Upper lobe of left lung (tissue), 6 donors: ENCODE measurements around the gene CEACAM18. TPM values are rescaled to one million over a fixed set of nuclear protein-coding genes. Genes with fewer than 3 reads are reported as not detected.
A peak's percentile ranks its signal among the peaks of the same experiment; 100 is the strongest.

ENCODE experiments used
- ATAC-seq, 2 donors: fragments of 200-7000 bp; cut with Tn5 transposase; one replicate each; pipeline ENCODE4 v1.9.1; 2022; ENCODE audit warnings: mild to moderate bottlenecking in 2 of 2, moderate library complexity in 2 of 2; ENCODE audit not compliant: low FRiP score in 2 of 2
- DNase-seq, 2 donors: peaks; one replicate each; pipeline ENCODE4 v3.0.0-alpha.2; 2019 to 2020
- H3K27ac ChIP-seq, 4 donors: fragments of 200-600 bp; sonication (generic); one replicate each; pipeline ENCODE4 v1.5.1; 2016 to 2019
- H3K27me3 ChIP-seq, 4 donors: fragments of 200-600 bp; sonication (generic); one replicate each; pipeline ENCODE4 v1.5.1; 2017 to 2019
- H3K36me3 ChIP-seq, 4 donors: fragments of 200-600 bp; sonication (generic); one replicate each; pipeline ENCODE4 v1.5.1; 2016 to 2019
- H3K4me1 ChIP-seq, 4 donors: fragments of 200-600 bp; sonication (generic); one replicate each; pipeline ENCODE4 v1.5.1; 2018 to 2019
- H3K4me3 ChIP-seq, 4 donors: fragments of 200-600 bp; sonication (generic); one replicate each; pipeline ENCODE4 v1.5.1; 2017 to 2019; ENCODE audit warnings: mild to moderate bottlenecking in 2 of 4, moderate library complexity in 1 of 4
- H3K9me3 ChIP-seq, 4 donors: fragments of 200-600 bp; sonication (generic); one replicate each; pipeline ENCODE4 v1.5.1; 2018 to 2019
- EP300 ChIP-seq, 4 donors: sonication (generic); formaldehyde crosslinking; IDR thresholded peaks; one replicate each; pipeline ENCODE4 v1.5.1; 2017; ENCODE audit warnings: antibody characterized with exemption in 4 of 4, control low read depth in 2 of 4
- POLR2A ChIP-seq, 4 donors: fragments of 450-650 bp; IDR thresholded peaks; one replicate each; pipeline ENCODE4 v1.5.1; 2016 to 2017; ENCODE audit warnings: antibody characterized with exemption in 4 of 4, mild to moderate bottlenecking in 2 of 4
- POLR2AphosphoS5 ChIP-seq, 2 donors: sonication (generic); formaldehyde crosslinking; IDR thresholded peaks; one replicate each; pipeline ENCODE4 v1.5.1; 2017; ENCODE audit warnings: antibody characterized with exemption in 2 of 2
- WGBS, 2 donors: methylation state at CpG; one replicate each; pipeline ENCODE4 v1.1.5; 2017 to 2018; 5-methylcytosine and 5-hydroxymethylcytosine counted together
- total RNA-seq, 6 donors: library from RNA; depleted of rRNA in 4 of 6; stranded (reverse); fragments of >200 nt in 4 of 6; gene quantifications; one replicate each; pipeline versions ENCODE4 v1.1.0 to v1.2.1, GENCODE V29; 2016 to 2021
- TF ChIP-seq, protein P1 (sequence below), 6 experiments: fragments of 450-650 bp in 4 of 6; fragments of 200-600 bp in 2 of 6; sonication (generic) in 2 of 6; IDR thresholded peaks; one replicate each; pipeline ENCODE4 v1.5.1; 2016 to 2019; ENCODE audit warnings: antibody characterized with exemption in 6 of 6
- donor health status: DM: no; HTN: no; CAD: no; lungs with moderate emphysema.
- donor health status: DM: no; HTN: yes; CAD: no; lungs with severe emphysema.

CEACAM18 gene
- total RNA-seq, 6 donors from 2014 or later: not detected

DNA sequence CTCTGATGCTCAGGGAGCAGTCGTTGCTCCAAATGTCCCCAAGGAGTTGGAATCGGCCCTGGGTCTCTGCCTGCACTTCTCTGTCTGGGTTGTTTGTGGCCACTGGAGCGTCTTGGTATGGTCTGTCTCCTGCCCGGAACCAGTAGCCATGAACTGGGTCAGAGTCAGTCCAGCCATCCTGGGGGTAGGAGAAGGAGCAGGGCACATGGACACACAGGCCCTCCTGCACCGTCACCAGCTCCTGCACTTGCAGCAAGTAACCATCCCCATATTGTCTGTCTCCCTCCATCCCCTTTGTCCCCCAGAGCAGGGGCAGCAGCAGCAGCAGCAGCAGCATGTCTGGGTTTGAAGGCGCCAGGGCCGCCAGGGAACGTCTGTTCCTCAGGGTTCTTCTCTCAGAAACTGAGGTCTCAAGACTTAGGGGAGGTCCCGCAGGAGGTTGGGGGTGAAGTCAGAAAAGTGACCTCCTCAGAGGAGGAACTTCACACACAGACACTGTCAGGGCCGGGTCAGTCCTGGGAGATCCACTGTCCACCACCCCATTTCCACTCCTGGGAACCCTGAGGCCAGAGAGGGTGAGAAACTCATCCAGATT lies 20.2 kb upstream of the CEACAM18 start, which contains the start of gene SIGLEC8:
SIGLEC8 (minus strand) TSS at position 404 of the 595 bp plus-strand sequence; CDS start at position 337, 67 bp downstream.
- Histone ChIP-seq H3K27me3 (peaks cover 0 to 4% (median 0%) of the 10 kb centered on the region in 4 donors), H3K4me3 (no peak within 1 kb of the TSS), H3K36me3 (no peaks in the 10 kb centered on the region), H3K27ac (peak within 1 kb of the TSS in 1 of 4 donors; percentile 63), H3K9me3 (no peaks in the 10 kb centered on the region), H3K4me1 (peaks cover 0 to 18% (median 3%) of the 10 kb centered on the region in 4 donors)
- 69 to 82% methylated on average over 10 of the region's 10 CpGs for WGBS, 2 donors
- ATAC-seq: no peak
- DNase-seq: no peak
- TF ChIP-seq EP300 (IDR thresholded peaks at IDR 0.05) (no peak), POLR2AphosphoS5 (IDR thresholded peaks at IDR 0.05) (no peak), POLR2A (IDR thresholded peaks at IDR 0.05) (no peak)
- TF ChIP-seq, protein P1, sequence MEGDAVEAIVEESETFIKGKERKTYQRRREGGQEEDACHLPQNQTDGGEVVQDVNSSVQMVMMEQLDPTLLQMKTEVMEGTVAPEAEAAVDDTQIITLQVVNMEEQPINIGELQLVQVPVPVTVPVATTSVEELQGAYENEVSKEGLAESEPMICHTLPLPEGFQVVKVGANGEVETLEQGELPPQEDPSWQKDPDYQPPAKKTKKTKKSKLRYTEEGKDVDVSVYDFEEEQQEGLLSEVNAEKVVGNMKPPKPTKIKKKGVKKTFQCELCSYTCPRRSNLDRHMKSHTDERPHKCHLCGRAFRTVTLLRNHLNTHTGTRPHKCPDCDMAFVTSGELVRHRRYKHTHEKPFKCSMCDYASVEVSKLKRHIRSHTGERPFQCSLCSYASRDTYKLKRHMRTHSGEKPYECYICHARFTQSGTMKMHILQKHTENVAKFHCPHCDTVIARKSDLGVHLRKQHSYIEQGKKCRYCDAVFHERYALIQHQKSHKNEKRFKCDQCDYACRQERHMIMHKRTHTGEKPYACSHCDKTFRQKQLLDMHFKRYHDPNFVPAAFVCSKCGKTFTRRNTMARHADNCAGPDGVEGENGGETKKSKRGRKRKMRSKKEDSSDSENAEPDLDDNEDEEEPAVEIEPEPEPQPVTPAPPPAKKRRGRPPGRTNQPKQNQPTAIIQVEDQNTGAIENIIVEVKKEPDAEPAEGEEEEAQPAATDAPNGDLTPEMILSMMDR (IDR thresholded peaks at IDR 0.05): no peak

DNA sequence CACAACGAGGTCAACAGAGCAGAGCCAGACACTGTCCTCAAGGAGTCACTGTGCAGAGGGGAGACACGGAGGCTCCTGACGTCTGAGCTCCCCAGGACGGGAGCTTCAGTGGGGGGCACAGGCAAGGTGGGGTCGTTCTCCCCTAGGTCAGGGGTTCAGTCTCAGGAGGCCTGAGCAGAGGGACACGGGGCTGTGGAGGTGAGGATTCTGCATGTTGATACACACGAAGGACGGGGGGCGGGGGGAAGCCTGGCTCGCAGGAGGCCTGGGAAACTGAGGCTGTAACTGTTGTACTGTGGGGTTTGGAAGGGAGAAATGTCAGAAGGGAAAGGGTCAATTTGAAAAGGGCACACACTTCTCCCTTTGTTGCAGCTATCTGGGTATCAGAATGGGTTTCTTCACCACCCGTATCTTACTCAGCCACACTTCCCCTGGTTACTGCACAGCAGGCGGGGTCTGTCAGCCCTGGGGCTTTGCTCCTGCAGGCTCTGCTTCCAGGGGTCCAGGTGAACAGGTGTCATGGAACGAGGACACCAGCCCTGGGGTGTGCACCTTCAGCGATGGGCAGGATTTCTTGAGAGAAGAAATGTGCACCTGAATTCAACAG lies 19.3 kb upstream of the CEACAM18 start:
- no peak for TF ChIP-seq POLR2A (IDR thresholded peaks at IDR 0.05)
- TF ChIP-seq, protein P1 (IDR thresholded peaks at IDR 0.05): no peak
- no peak for TF ChIP-seq POLR2AphosphoS5 (IDR thresholded peaks at IDR 0.05)
- Histone ChIP-seq H3K27ac (no peak overlapping the region), H3K4me3 (no peak overlapping the region), H3K27me3 (peaks cover 0 to 4% (median 0%) of the 10 kb centered on the region in 4 donors), H3K4me1 (peaks cover 0 to 18% (median 3%) of the 10 kb centered on the region in 4 donors), H3K9me3 (no peaks in the 10 kb centered on the region), H3K36me3 (no peaks in the 10 kb centered on the region)
- ATAC-seq (no peak), DNase-seq (no peak)
- WGBS, 2 donors: 76 to 77% methylated on average over 6 to 11 of the region's 14 CpGs

DNA sequence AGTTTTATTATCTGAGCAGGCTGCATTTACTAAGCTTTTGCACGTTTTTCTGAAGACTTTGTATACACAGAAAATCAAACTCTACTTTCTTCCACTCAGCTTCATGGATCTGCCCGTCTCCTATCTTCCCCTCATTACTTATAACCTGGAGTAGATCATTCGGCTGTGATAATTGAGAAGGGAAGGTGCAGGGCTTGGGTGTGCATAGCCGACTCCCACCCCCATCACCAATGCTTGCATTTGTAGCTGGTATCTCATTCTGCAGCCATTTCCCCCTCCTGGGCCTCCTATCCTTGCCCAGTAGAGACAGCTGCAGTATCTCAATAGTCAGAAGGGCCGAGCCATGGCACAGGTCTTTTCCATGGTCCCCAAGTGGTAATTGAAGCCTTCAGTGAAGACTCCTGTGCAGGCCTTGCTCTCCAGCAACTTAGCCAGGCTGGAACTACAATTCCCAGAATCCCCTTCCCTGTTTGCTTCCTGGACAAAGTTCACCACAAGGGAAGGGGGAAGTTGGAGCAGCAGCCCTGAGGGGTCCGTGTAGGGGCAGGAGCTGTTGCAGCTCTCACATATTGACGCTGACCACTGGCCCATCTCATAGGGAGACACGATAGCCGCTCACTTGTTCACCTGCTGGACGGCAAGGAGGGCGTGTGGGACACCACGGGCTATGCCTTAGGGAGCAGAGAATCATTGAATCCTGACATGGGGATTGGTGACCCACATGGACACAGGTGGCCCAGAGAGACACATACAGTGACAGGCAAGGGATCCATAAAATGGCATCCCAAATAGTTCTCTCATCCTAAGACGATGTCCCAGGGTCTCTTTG lies 18.0 kb upstream of the CEACAM18 start:
- H3K36me3 ChIP-seq: no peaks in the 10 kb centered on the region
- no peaks in the 10 kb centered on the region for H3K9me3 ChIP-seq
- H3K4me3 ChIP-seq: peak overlapping the region in 1 of 4 donors; percentile 15
- ATAC-seq (no peak), DNase-seq (no peak)
- 57 to 74% methylated on average over 6 to 13 of the region's 13 CpGs for WGBS, 2 donors
- TF ChIP-seq EP300 (IDR thresholded peaks at IDR 0.05) (no peak), POLR2A (IDR thresholded peaks at IDR 0.05) (peak in 1 of 4 donors; percentile 18)
- TF ChIP-seq, protein P1 (IDR thresholded peaks at IDR 0.05): no peak
- peaks cover 0 to 18% (median 3%) of the 10 kb centered on the region in 4 donors for H3K4me1 ChIP-seq
- peaks cover 0 to 4% (median 0%) of the 10 kb centered on the region in 4 donors for H3K27me3 ChIP-seq
- H3K27ac ChIP-seq: peak overlapping the region in 1 of 4 donors; percentile 71

DNA sequence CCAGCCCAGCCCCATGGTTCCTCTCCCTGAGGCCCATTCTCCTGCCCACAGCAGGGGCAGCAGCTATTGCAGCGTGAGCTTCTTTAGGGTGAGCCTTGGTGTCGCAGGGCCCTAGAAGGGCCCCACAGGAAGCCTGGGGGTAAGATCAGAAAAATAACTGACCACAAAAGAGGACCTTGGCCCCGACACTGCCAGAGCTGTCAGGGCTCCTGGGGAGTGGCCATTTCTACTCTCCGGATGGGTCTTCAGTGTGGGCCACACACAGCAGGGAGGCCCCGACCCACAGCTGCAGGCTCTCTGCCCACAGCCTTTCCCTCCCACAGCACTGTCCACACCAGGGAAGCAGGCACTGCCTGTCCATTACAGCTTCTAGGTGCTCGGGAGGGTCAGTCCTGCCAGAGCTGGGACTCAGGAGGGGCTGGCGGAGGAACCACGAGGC lies 16.6 kb upstream of the CEACAM18 start:
- Histone ChIP-seq H3K9me3 (no peaks in the 10 kb centered on the region), H3K36me3 (no peaks in the 10 kb centered on the region), H3K4me1 (peaks cover 0 to 18% (median 3%) of the 10 kb centered on the region in 4 donors), H3K27ac (peak overlapping the region in 2 of 4 donors; percentile 5 to 71), H3K4me3 (no peak overlapping the region), H3K27me3 (peaks cover 0 to 4% (median 0%) of the 10 kb centered on the region in 4 donors)
- DNase-seq: peak in 1 of 2 donors; percentile 39
- WGBS, 2 donors: 40 to 59% methylated on average over 3 to 8 of the region's 8 CpGs
- no peak for TF ChIP-seq POLR2AphosphoS5 (IDR thresholded peaks at IDR 0.05)
- TF ChIP-seq POLR2A (IDR thresholded peaks at IDR 0.05): peak in 1 of 4 donors; percentile 35
- TF ChIP-seq, protein P1 (IDR thresholded peaks at IDR 0.05): no peak
- ATAC-seq: peak; percentile 35 to 57
